GM18520 (cell line): ENCODE measurements around the gene PTPRD.

Source experiments
- ATAC-seq: cut with Tn5 transposase; IDR thresholded peaks from one replicate; pipeline ENCODE4 v1.9.1; 2021; ENCODE audit not compliant: unreplicated experiment

Gene PTPRD

DNA sequence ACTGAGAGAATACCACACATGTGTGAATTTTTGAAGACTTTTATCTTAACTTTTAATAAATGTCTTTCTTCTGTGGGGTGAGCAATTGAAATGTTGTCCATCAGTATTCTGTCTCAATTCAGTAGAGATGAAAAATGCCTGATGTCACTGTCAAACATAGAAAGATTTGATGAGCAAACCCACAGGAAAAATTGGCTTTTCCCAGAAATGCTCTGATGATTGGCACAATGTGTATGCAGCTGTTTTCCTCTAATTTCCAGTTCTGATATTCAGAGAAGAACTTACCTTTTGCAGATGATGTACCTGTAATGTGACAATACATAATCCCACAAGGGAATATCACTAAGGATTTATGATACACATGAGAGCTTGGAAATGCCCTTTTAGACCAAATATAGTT lies 340.0 kb downstream of the PTPRD start:
- ATAC-seq = no peak

- ATAC-seq = no peak
Measured at GRCh38 chr9:10268531-10269485, 344.0 kb downstream of the PTPRD start.

DNA sequence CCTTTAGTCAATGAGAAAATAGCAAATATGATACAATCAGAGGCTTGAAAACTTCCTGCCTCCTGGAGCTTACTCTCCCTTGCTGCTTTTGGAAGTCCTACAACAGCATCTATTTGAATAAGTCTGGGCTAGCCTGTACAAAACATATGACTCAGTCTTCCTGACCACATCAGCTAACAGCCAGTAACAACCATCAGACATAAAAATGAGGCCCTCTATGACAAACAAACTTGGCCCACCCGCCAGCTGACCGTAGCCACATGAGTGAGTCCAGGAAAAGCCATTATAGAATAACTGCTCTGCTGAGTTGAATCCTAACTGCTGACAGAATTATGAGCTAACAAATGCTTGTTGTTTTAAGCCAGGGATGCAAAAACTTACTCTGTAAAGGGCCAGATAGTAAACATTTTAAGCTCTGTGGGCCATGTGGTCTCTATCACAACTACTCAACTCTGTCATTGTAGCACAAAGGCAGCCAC lies 347.6 kb downstream of the PTPRD start:
- ATAC-seq = no peak

- no peak for ATAC-seq
Measured at GRCh38 chr9:10260501-10260900, 352.3 kb downstream of the PTPRD start.

- ATAC-seq = no peak
Measured at GRCh38 chr9:10259668-10260067, 353.1 kb downstream of the PTPRD start.

DNA sequence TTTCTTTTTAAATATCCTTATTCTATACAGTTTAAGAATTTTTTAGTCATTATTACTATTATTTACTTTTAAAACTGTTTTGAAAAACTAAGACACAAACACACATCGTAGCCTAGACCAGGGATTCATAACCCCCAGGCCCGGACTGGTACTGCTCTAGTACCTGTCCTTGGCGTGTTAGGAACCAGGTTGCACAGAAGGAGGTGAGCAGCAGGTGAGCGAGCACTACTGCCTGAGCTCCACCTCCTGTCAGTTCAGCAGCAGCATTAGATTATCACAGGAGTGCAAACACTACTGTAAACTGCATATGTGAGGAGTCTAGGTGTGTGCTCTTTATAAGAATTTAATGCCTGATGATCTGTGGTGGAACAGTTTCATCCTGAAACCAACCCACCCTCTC lies 357.0 kb downstream of the PTPRD start:
- ATAC-seq = no peak

GRCh38 chr9:10254338-10254737 lies 358.5 kb downstream of the PTPRD start:
- no peak for ATAC-seq

- no peak for ATAC-seq
Measured at GRCh38 chr9:10253341-10253740, 359.5 kb downstream of the PTPRD start.

DNA sequence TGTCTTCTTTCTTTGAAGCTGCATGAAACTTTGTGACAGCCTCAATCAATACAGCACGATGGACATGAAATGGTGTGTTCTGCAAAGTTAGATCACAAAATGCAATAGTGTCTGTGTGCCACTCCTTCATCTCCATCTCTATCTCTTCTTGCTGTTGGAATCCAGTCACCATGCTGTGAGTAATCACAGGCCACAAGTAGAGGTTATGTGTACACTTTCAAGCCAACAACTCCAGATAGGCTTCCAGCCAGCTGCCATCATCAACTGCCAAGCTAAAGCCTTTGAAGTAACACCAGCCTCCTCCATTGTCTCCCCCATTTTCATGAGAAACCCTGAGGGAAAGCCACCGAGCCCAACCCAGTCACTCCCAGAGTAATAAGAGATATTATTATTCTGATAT lies 360.6 kb downstream of the PTPRD start:
- no peak for ATAC-seq

- ATAC-seq = no peak
Measured at GRCh38 chr9:10251490-10251889, 361.3 kb downstream of the PTPRD start.

GRCh38 chr9:10250219-10250618 lies 362.6 kb downstream of the PTPRD start:
- no peak for ATAC-seq

GRCh38 chr9:10248890-10249289 lies 363.9 kb downstream of the PTPRD start:
- ATAC-seq = no peak

GRCh38 chr9:10242255-10242654 lies 370.5 kb downstream of the PTPRD start:
- ATAC-seq = no peak

- no peak for ATAC-seq
Measured at GRCh38 chr9:10238087-10238486, 374.7 kb downstream of the PTPRD start.

DNA sequence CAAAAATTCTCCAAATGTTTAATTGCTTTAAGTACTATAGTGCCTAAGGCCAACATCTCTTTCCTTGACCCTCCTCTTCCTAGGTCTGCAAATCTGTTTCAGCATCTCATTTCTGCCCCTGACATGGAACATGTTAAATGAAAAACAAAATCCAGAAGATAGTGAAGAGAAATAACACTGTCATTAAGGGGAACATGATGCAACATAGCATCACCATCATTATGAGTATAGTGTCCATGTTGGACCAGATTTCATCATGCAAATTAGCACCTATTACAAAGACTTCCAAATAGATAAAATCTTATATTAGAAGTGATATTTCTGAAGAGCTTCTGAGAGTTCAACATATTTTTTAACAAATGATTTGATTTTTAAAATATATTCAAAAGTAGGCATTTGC lies 375.2 kb downstream of the PTPRD start:
- no peak for ATAC-seq

DNA sequence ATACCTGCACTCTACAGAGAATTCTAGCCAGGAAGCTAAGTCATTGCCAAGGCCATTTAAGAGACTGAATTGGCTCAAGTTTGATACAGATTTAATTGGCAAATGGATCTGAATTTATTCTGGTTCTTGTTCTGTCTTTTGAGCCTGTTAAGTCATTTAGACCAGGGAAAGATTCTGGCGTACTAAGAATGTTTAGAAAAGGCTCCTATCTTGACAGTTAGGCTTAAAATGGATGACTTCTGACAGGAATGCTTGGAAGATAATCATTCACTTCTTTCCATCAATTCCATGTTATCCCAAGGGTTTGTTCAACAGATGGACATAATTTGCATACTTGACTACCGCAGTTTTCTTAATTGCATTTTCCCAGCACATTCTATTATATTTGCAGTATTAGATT lies 376.6 kb downstream of the PTPRD start:
- ATAC-seq = no peak

DNA sequence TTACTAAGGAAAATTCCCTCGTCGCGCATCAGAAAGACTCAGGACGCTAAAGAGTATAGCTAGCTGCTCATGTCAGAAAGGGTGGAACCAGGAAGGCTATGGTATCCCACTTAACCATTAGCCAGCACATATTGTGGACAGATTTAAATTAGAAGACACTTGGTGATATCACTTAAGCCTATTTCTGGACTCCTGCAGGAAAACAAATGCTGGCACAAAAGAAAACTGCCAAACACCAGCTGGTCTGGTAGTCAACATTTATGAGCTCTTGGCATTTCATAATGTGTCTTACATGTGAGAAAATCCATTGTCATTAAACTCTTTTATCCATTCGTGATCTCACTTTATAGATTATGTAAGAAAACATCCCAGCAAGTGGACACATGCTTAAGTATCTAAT lies 377.4 kb downstream of the PTPRD start:
- no peak for ATAC-seq

GRCh38 chr9:10232352-10232930 lies 380.4 kb downstream of the PTPRD start:
- ATAC-seq = no peak

DNA sequence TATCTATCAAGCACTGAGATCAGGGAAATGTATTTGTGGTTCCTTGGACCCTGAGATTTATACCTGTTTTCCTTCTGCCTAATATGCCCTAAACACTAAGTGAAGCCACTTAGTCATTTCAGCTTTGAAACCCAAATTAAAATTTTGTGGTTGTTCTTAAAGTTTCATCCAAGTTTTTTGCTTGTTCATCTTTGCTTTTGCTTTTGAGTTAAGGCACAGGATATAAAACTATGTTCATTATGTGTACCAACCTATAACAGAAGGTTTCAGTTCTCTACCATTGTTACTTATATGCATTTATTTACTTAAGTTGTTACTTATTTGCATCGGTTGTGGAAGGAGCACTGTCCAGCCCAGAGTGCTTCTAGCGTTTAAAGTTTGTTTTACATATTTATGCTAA lies 382.3 kb downstream of the PTPRD start:
- peak; percentile 90 for ATAC-seq

- ATAC-seq = no peak
Measured at GRCh38 chr9:10228082-10228481, 384.7 kb downstream of the PTPRD start.

GRCh38 chr9:10226996-10227395 lies 385.8 kb downstream of the PTPRD start:
- ATAC-seq = no peak

DNA sequence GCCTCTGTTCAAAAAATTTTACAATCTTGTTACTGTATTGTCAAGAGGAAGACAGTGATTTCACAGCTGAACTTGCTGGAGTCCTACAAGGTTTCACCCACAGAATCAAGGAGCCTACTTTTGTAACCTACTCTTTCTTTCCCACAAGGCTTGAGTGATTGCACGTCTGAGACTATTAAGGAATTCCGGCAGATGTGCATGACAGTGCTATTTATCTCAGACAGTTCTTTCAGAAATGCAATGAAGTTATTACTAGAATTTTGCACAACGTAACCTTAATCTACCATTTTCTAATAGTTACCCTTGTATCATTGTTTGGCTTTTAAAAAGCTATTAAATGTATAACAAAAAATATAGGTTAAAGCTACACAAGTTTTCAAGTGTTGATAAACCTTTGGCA lies 400.1 kb downstream of the PTPRD start:
- no peak for ATAC-seq
